Melanocyte of skin (primary cell): ENCODE measurements around the gene TSC1. TPM values are rescaled to one million over a fixed set of nuclear protein-coding genes. Genes with fewer than 3 reads are reported as not detected.

ENCODE experiments used
- small RNA-seq, 2 donors: library from RNA; depleted of rRNA; stranded (forward); fragments of <200 nt; gene quantifications; one replicate each; pipeline ENCODE3, GENCODE V24; 2012
- total RNA-seq, 2 donors: library from RNA; depleted of rRNA; stranded (reverse); fragments of >200 nt; gene quantifications; 2 replicates each; pipeline ENCODE4 v1.2.3, GENCODE V29; 2012

TSC1 gene
- total RNA-seq, result 10 to 100 TPM; 52.6 to 63.0 TPM

GRCh38 chr9:132944294-132945185, at the start of gene TSC1:
Gene TSC1, minus strand, starts transcription at chr9:132944616. Its CDS starts 15,744 bp downstream, at chr9:132928872.

DNA sequence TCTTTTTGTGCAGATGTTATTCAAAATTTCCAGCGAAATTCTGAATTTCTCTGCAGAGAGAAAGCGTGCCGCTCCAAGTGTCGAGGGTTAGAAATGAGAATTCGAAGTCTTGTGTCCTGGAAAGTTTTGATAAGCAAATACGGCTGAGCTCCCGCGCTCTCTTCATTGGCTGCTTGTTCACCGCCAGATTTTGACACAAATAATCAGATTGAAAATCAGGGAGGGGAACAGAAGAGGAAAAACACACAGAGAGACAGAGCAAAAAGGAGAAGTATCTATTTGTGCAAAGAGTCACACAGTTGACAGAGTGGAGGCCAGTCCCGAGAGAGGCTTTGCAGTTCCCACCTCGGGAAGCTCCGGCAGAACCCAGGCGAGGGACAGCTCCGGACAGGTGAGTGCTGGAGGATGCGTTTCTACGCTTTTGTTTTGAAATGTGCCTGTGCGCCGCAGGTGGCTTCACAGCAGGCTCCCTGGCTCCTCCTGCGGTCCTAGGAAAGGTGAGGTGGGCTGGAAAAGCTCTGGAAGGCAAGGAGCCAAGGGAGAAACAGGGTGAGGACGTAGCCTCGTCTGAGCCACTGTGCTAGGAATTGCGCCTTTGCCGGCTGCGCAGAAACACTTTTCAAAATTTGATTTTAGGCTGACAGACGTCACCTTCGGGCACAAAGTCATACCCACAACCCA, 34.2 kb upstream of the TSC1 start, which contains the start of gene GFI1B:
Gene GFI1B (plus strand): TSS at position 244 of the 681 bp plus-strand sequence. CDS start 7,985 bp downstream, outside the sequence.

GRCh38 chr9:132878695-132879456, 65.5 kb downstream of the TSC1 start, which contains the start of gene SPACA9:
Gene SPACA9, plus strand, starts transcription at chr9:132878898. Its CDS starts 5,050 bp downstream, at chr9:132883948.

DNA sequence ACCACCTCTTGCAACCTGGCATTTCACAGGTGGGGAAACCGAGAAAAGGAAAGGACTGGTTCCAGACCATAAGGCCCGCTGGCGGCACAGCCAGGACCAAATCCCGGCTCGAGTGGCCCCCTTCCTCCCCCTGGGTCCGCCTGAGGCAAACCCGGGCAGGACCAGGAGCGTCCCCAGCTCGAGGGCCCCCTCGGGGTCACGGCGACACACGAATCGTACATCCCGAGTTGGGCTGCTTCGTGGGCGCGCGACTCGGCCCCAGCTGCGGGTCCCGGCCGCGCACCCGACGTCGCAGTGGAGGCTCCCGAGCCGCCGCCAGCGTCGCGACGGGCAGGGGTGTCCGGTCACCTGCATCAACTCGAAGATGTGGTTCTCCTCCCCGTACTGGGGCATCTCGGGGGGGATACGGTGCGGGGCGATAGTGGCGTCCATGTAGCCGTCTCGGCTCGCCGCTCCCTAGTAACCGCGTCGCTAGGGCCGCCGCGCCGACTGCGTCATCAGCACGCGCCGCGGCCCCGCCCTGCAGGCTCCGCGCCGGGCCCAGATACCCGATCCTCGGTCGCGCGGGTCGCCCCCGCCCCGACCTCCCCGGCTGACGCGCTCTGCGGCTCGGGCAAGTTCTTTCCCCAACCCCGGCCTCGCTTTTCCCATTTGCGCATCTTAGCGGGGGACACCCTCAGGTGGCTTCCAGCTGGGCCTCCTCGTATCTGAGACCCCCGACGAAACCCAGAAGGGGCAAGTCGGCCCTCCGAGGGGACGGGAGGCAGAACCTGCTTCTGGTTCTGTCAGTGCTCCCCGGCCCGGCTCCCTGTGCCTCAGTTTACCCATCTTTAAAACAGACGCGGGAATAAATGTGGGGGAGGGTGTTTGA, 66.4 kb downstream of the TSC1 start, which contains the start of gene AK8:
Gene AK8 (minus strand): TSS at position 461 of the 871 bp plus-strand sequence. CDS start 29 bp downstream, at position 432.

Small RNA genes lying within 50 kb of the gene (small RNA-seq; reads per million reads assigned to genes)
- gene AL593851.1, result 0 reads per million in 2 donors
- gene MIR548AW, result 0.12 to 0.86 reads per million in 2 donors
- gene RNU7-21P, result 0 to 0.13 reads per million in 2 donors

Other genes with a start within 250 kb of the TSC1 start
- gene AK8, start 66.3 kb downstream of the TSC1 start, total RNA-seq, result 1 to 10 TPM in 1 of 2 donors, under 1 TPM in 1; under 0.01 to 1.4 TPM
- gene SPACA9, start 65.7 kb downstream of the TSC1 start, total RNA-seq, result 1 to 10 TPM in 1 of 2 donors, under 1 TPM in 1; 1.00 to 3.1 TPM
- under 1 TPM in 1 of 2 donors, not detected in 1; under 0.01 TPM for gene GFI1B, start 34.1 kb upstream of the TSC1 start, total RNA-seq
- 10 to 100 TPM; 41.0 to 67.3 TPM for gene GTF3C5, start 86.4 kb upstream of the TSC1 start, total RNA-seq
- under 1 TPM in 1 of 2 donors, not detected in 1; under 0.01 TPM for gene CEL, start 117.4 kb upstream of the TSC1 start, total RNA-seq
- gene RALGDS, start 176.6 kb upstream of the TSC1 start, total RNA-seq, result 10 to 100 TPM; 29.9 to 30.0 TPM
- 1 to 10 TPM; 4.8 to 8.3 TPM for gene GBGT1, start 219.3 kb upstream of the TSC1 start, total RNA-seq